ENCODE measurements around the gene SETDB1. TPM values are rescaled to one million over a fixed set of nuclear protein-coding genes. Genes with fewer than 3 reads are reported as not detected.

SETDB1 gene
- total and polyA plus RNA-seq, 2 of the 13 experiments (the other 11 are each of a cell fraction or from before 2014, with no cell fraction given): 33.1 to 34.6 TPM

- TF ChIP-seq NFIC (IDR thresholded peaks at IDR 0.05; ENCODE audit: low read length) (no peak), ZBTB38 (CRISPR knock-in tag; IDR thresholded peaks at IDR 0.05) (no peak; the same call in 1 of the 2 replicates), RORA (CRISPR knock-in tag; IDR thresholded peaks at IDR 0.05) (no peak), ZMYM2 (CRISPR knock-in tag; IDR thresholded peaks at IDR 0.05) (peak; percentile 96), ZUFSP (CRISPR knock-in tag; IDR thresholded peaks at IDR 0.05; ENCODE audit: borderline replicate concordance) (no peak), DMAP1 (CRISPR knock-in tag; IDR thresholded peaks at IDR 0.05) (no peak), CAMTA2 (CRISPR knock-in tag; IDR thresholded peaks at IDR 0.05; ENCODE audit: borderline replicate concordance) (no peak), POLR2AphosphoS5 (IDR thresholded peaks at IDR 0.05; ENCODE audit: low read depth, low read length) (peak; percentile 34; the same call in 1 of the 2 replicates), ZNF451 (CRISPR knock-in tag; IDR thresholded peaks at IDR 0.05) (no peak), ZNF614 (CRISPR knock-in tag; IDR thresholded peaks at IDR 0.05; ENCODE audit: borderline replicate concordance) (no peak), RELA (CRISPR knock-in tag; IDR thresholded peaks at IDR 0.05) (no peak), HES4 (CRISPR knock-in tag; IDR thresholded peaks at IDR 0.05; ENCODE audit: borderline replicate concordance) (peak; percentile 88; the same call in 1 of the 2 replicates), ZNF740 (CRISPR knock-in tag; IDR thresholded peaks at IDR 0.05) (no peak), PHB2 (IDR thresholded peaks at IDR 0.05; ENCODE audit: partially characterized antibody) (no peak), E2F5 (CRISPR knock-in tag; conservative IDR thresholded peaks at IDR 0.05) (no peak), CBX5 (CRISPR knock-in tag; IDR thresholded peaks at IDR 0.05; ENCODE audit: borderline replicate concordance) (no peak; the same call in 1 of the 2 replicates), MED13 (CRISPR knock-in tag; IDR thresholded peaks at IDR 0.05) (peak; percentile 62; the same call in 1 of the 2 replicates), NFIB (CRISPR knock-in tag; IDR thresholded peaks at IDR 0.05; ENCODE audit: borderline replicate concordance) (no peak), EEA1 (CRISPR knock-in tag; IDR thresholded peaks at IDR 0.05; ENCODE audit: borderline replicate concordance) (peak; percentile 48; the same call in 1 of the 2 replicates), SKI (IDR thresholded peaks at IDR 0.05; ENCODE audit: partially characterized antibody) (peak; percentile 10), ZNF75D (CRISPR knock-in tag; IDR thresholded peaks at IDR 0.05; ENCODE audit: borderline replicate concordance) (no peak)
Measured at GRCh38 chr1:151008244-151009205, 82.4 kb downstream of the SETDB1 start, which contains the start of gene PRUNE1 (continued).
